Measurements from ENCODE around the gene RYR3.

RYR3 gene

DNA sequence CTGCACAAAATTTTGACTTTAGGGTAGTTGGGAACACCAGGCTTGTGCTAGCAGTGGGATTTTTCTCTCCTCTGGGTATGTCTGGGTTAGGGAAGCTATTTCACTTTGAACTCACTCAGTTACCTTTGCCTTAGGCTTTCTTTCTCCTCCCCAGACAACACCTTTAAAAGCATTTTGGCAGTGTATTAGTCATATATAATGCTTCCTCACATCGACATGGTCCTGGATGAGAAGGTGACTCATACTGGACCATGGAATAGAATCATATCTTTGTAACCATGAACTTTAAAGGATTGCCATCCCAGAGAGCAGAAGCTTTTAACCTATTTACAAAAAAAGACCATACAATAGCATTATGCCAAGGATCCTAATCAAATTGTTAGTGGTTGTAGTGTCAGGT lies 2.7 kb downstream of the RYR3 start:
- no peaks in the 10 kb centered on the region for H4K20me1 ChIP-seq (ENCODE audit: insufficient read depth)
- no peaks in the 10 kb centered on the region for H3K36me3 ChIP-seq (ENCODE audit: insufficient read depth)
- H2AFZ ChIP-seq (ENCODE audit: low read depth): no peak overlapping the region
- TF ChIP-seq, protein P1, sequence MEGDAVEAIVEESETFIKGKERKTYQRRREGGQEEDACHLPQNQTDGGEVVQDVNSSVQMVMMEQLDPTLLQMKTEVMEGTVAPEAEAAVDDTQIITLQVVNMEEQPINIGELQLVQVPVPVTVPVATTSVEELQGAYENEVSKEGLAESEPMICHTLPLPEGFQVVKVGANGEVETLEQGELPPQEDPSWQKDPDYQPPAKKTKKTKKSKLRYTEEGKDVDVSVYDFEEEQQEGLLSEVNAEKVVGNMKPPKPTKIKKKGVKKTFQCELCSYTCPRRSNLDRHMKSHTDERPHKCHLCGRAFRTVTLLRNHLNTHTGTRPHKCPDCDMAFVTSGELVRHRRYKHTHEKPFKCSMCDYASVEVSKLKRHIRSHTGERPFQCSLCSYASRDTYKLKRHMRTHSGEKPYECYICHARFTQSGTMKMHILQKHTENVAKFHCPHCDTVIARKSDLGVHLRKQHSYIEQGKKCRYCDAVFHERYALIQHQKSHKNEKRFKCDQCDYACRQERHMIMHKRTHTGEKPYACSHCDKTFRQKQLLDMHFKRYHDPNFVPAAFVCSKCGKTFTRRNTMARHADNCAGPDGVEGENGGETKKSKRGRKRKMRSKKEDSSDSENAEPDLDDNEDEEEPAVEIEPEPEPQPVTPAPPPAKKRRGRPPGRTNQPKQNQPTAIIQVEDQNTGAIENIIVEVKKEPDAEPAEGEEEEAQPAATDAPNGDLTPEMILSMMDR (conservative IDR thresholded peaks at IDR 0.05; ENCODE audit: low read depth, low read length): no peak
- H3K4me1 ChIP-seq (ENCODE audit: low read depth, poor library complexity, severe bottlenecking): no peaks in the 10 kb centered on the region
- no peak overlapping the region for H3K27ac ChIP-seq
- no peaks in the 10 kb centered on the region for H3K79me2 ChIP-seq (ENCODE audit: insufficient read depth, low read depth)
- H3K27me3 ChIP-seq (ENCODE audit: insufficient read depth, low read depth): no peaks in the 10 kb centered on the region
- H3K4me2 ChIP-seq: no peak overlapping the region
- no peak overlapping the region for H3K9ac ChIP-seq
- H3K4me3 ChIP-seq (IDR thresholded peaks at IDR 0.05; ENCODE audit: insufficient read depth, low read depth, low read length): no peak overlapping the region

DNA sequence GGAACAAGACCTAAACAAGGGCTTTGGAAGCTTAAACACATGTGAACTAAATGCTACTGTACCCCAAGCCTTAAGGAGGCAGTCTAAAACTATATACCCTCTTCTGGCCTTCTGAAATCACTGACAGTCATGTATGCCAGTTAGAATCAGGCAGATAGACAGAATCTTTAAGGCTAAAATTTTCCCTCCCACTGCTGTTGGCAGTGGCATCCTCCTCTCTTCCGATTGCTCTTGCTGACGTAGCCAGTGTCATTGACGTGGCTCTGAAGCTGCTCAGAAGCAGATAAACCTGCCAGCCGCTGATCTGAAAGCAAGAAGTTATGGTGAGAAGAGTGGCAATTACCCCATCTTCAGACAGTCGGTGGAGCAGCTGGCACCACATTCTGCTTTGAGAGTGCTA lies 3.3 kb downstream of the RYR3 start:
- H2AFZ ChIP-seq (ENCODE audit: low read depth): no peak overlapping the region
- H3K27me3 ChIP-seq (ENCODE audit: insufficient read depth, low read depth): no peaks in the 10 kb centered on the region
- H3K79me2 ChIP-seq (ENCODE audit: insufficient read depth, low read depth): no peaks in the 10 kb centered on the region
- TF ChIP-seq, protein P1 (conservative IDR thresholded peaks at IDR 0.05; ENCODE audit: low read depth, low read length): no peak
- no peaks in the 10 kb centered on the region for H3K4me1 ChIP-seq (ENCODE audit: low read depth, poor library complexity, severe bottlenecking)
- H3K36me3 ChIP-seq (ENCODE audit: insufficient read depth): no peaks in the 10 kb centered on the region
- H4K20me1 ChIP-seq (ENCODE audit: insufficient read depth): no peaks in the 10 kb centered on the region
- H3K4me2 ChIP-seq: no peak overlapping the region
- no peak overlapping the region for H3K9ac ChIP-seq
- H3K4me3 ChIP-seq (IDR thresholded peaks at IDR 0.05; ENCODE audit: insufficient read depth, low read depth, low read length): no peak overlapping the region
- H3K27ac ChIP-seq: no peak overlapping the region

DNA sequence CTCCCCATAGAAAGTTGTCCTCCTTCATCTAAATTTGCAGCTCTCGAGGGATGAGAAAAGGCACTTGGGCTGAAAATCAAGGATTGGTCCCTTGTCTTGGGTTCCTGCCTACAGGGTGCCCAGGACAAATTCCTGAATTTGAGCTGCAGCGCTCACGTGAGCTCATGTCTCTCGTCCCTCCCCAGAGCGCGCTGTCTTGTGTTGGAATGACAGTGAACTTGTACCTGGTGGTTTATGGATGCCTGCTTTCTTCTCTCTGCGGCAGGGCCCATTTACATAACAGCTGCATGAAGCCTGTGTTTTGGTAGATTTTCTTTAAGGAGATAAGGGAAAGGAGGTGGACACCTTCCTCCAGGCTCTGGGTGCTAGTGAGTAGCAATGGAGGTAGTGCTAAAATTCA lies 4.3 kb downstream of the RYR3 start:
- no peaks in the 10 kb centered on the region for H3K79me2 ChIP-seq (ENCODE audit: insufficient read depth, low read depth)
- H3K9ac ChIP-seq: no peak overlapping the region
- no peak overlapping the region for H3K27ac ChIP-seq
- no peaks in the 10 kb centered on the region for H3K4me1 ChIP-seq (ENCODE audit: low read depth, poor library complexity, severe bottlenecking)
- TF ChIP-seq, protein P1 (conservative IDR thresholded peaks at IDR 0.05; ENCODE audit: low read depth, low read length): no peak
- no peak overlapping the region for H3K4me3 ChIP-seq (IDR thresholded peaks at IDR 0.05; ENCODE audit: insufficient read depth, low read depth, low read length)
- no peak overlapping the region for H3K4me2 ChIP-seq
- H4K20me1 ChIP-seq (ENCODE audit: insufficient read depth): no peaks in the 10 kb centered on the region
- H3K36me3 ChIP-seq (ENCODE audit: insufficient read depth): no peaks in the 10 kb centered on the region
- H3K27me3 ChIP-seq (ENCODE audit: insufficient read depth, low read depth): no peaks in the 10 kb centered on the region
- H2AFZ ChIP-seq (ENCODE audit: low read depth): no peak overlapping the region

DNA sequence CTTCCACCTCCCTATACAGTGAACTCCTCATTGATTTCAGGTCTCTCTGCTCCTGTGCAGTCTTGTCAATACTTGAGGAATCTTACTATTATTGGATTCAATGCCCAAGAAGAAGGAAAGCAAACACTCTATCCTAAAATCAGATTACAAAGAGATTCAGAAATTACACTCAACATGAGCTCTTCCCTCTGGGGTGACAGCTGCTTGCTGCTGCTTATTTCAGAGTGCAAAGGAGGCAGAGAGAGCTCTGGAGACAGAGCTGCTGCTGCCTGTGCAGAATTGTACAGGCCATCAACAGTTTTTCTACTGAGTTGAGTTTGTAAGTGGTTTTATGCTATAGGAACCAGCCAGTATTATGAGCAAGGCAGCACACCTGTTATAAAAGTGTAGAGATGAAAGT lies 7.1 kb downstream of the RYR3 start:
- Histone ChIP-seq H3K4me3 (IDR thresholded peaks at IDR 0.05; ENCODE audit: insufficient read depth, low read depth, low read length) (no peak overlapping the region), H2AFZ (ENCODE audit: low read depth) (no peak overlapping the region), H3K4me1 (ENCODE audit: low read depth, poor library complexity, severe bottlenecking) (peaks cover 2% of the 10 kb centered on the region), H3K27me3 (ENCODE audit: insufficient read depth, low read depth) (no peaks in the 10 kb centered on the region), H3K79me2 (ENCODE audit: insufficient read depth, low read depth) (no peaks in the 10 kb centered on the region), H3K9ac (no peak overlapping the region), H3K4me2 (no peak overlapping the region), H3K36me3 (ENCODE audit: insufficient read depth) (no peaks in the 10 kb centered on the region), H3K27ac (no peak overlapping the region), H4K20me1 (ENCODE audit: insufficient read depth) (no peaks in the 10 kb centered on the region)
- TF ChIP-seq, protein P1 (conservative IDR thresholded peaks at IDR 0.05; ENCODE audit: low read depth, low read length): no peak

DNA sequence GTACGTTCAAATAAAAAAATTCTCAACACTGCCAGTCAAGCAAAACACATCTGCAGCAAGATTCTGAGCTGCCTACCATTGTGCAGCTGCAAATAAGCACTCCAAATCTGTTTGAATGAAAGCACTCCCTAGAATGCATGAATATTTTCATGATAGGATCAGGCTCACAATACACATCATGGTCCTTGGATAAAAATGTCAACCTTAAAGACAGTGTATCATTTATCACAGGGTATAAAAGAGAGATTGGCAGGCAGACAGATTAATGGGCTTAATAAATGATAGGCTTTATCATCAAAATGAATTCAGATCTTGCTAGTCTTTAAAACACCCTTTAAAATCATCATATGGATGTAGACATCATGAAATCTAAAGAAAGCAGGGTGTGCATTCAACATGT lies 9.2 kb downstream of the RYR3 start:
- Histone ChIP-seq H4K20me1 (ENCODE audit: insufficient read depth) (no peaks in the 10 kb centered on the region), H3K27ac (no peak overlapping the region), H3K9ac (no peak overlapping the region), H3K4me3 (IDR thresholded peaks at IDR 0.05; ENCODE audit: insufficient read depth, low read depth, low read length) (no peak overlapping the region), H3K4me2 (no peak overlapping the region), H3K79me2 (ENCODE audit: insufficient read depth, low read depth) (no peaks in the 10 kb centered on the region), H3K4me1 (ENCODE audit: low read depth, poor library complexity, severe bottlenecking) (peaks cover 19% of the 10 kb centered on the region), H3K27me3 (ENCODE audit: insufficient read depth, low read depth) (no peaks in the 10 kb centered on the region), H2AFZ (ENCODE audit: low read depth) (no peak overlapping the region), H3K36me3 (ENCODE audit: insufficient read depth) (no peaks in the 10 kb centered on the region)
- TF ChIP-seq, protein P1 (conservative IDR thresholded peaks at IDR 0.05; ENCODE audit: low read depth, low read length): no peak
